Uterus (tissue), 4 donors: ENCODE results near the gene ETV3L. TPM values are rescaled to one million over a fixed set of nuclear protein-coding genes. Genes with fewer than 3 reads are reported as not detected.

ENCODE experiments used
- DNase-seq, 2 donors: peaks; one replicate each; pipeline ENCODE4 v3.0.0-alpha.2; 2019 to 2020
- H3K27ac ChIP-seq, 2 donors: fragments of 200-600 bp; sonication (generic); 1 replicate in 1 of 2; 2 replicates in 1 of 2; pipeline ENCODE4 v1.5.1; 2016 to 2018
- H3K27me3 ChIP-seq, 2 donors: fragments of 200-600 bp; sonication (generic); one replicate each; pipeline ENCODE4 v1.5.1; 2018 to 2019; ENCODE audit warnings: control low read depth in 1 of 2
- H3K36me3 ChIP-seq, 2 donors: fragments of 200-600 bp; sonication (generic); one replicate each; pipeline ENCODE4 v1.5.1; 2019; ENCODE audit warnings: control low read depth in 1 of 2
- H3K4me1 ChIP-seq, 2 donors: fragments of 200-600 bp; sonication (generic); one replicate each; pipeline ENCODE4 v1.5.1; 2018 to 2019; ENCODE audit warnings: control low read depth in 1 of 2
- H3K4me3 ChIP-seq, 2 donors: fragments of 200-600 bp; sonication (generic); 1 replicate in 1 of 2; 2 replicates in 1 of 2; pipeline ENCODE4 v1.5.1; 2018 to 2019; ENCODE audit warnings: mild to moderate bottlenecking in 1 of 2
- H3K9me3 ChIP-seq, 2 donors: fragments of 200-600 bp; sonication (generic); one replicate each; pipeline ENCODE4 v1.5.1; 2019; ENCODE audit warnings: control low read depth in 1 of 2
- POLR2A ChIP-seq, 2 donors: fragments of 450-650 bp; IDR thresholded peaks; one replicate each; pipeline ENCODE4 v1.6.1; 2016; ENCODE audit warnings: antibody characterized with exemption in 2 of 2, mild to moderate bottlenecking in 1 of 2, moderate library complexity in 1 of 2
- intact Hi-C: fragments of 100-400 bp; cut with DNase I; formaldehyde crosslinking; loops from one replicate; pipeline ENCODE4 v1.15.1; 2023; ENCODE audit warnings: low total_unique reads
- total RNA-seq, 4 donors: library from RNA; depleted of rRNA in 3 of 4; stranded (reverse); fragments of >200 nt in 3 of 4; gene quantifications; one replicate each; pipeline versions ENCODE4 v1.1.0 to v1.2.4, GENCODE V29; 2014 to 2023
- TF ChIP-seq, protein P1 (sequence below), 4 experiments: fragments of 200-600 bp in 2 of 4; fragments of 450-650 bp in 2 of 4; sonication (generic) in 2 of 4; IDR thresholded peaks; one replicate each; pipeline ENCODE4 v1.5.1; 2016 to 2019; ENCODE audit warnings: antibody characterized with exemption in 4 of 4, mild to moderate bottlenecking in 2 of 4, moderate library complexity in 1 of 4
- donor health status: DM: yes; HTN: yes; CAD: no.

The ETV3L gene
- total RNA-seq, 4 donors from 2014 or later: not detected

- no peaks in the 10 kb centered on the region for H3K9me3 ChIP-seq
- peaks cover 0 to 10% of the 10 kb centered on the region in 2 donors for H3K4me1 ChIP-seq
- no peak for DNase-seq
- TF ChIP-seq POLR2A (IDR thresholded peaks at IDR 0.05): no peak
- TF ChIP-seq, protein P1, sequence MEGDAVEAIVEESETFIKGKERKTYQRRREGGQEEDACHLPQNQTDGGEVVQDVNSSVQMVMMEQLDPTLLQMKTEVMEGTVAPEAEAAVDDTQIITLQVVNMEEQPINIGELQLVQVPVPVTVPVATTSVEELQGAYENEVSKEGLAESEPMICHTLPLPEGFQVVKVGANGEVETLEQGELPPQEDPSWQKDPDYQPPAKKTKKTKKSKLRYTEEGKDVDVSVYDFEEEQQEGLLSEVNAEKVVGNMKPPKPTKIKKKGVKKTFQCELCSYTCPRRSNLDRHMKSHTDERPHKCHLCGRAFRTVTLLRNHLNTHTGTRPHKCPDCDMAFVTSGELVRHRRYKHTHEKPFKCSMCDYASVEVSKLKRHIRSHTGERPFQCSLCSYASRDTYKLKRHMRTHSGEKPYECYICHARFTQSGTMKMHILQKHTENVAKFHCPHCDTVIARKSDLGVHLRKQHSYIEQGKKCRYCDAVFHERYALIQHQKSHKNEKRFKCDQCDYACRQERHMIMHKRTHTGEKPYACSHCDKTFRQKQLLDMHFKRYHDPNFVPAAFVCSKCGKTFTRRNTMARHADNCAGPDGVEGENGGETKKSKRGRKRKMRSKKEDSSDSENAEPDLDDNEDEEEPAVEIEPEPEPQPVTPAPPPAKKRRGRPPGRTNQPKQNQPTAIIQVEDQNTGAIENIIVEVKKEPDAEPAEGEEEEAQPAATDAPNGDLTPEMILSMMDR (IDR thresholded peaks at IDR 0.05): no peak
- H3K27me3 ChIP-seq: no peaks in the 10 kb centered on the region
- H3K36me3 ChIP-seq: no peaks in the 10 kb centered on the region
- no peak overlapping the region for H3K4me3 ChIP-seq
- no peak overlapping the region for H3K27ac ChIP-seq
- intact Hi-C loops: no loop called here
Measured at GRCh38 chr1:157136133-157136532, 36.5 kb upstream of the ETV3L start.

- Histone ChIP-seq H3K27ac (no peak overlapping the region), H3K4me3 (no peak overlapping the region), H3K36me3 (no peaks in the 10 kb centered on the region), H3K9me3 (no peaks in the 10 kb centered on the region), H3K27me3 (no peaks in the 10 kb centered on the region), H3K4me1 (peaks cover 0 to 10% of the 10 kb centered on the region in 2 donors)
- TF ChIP-seq, protein P1 (IDR thresholded peaks at IDR 0.05): no peak
- TF ChIP-seq POLR2A (IDR thresholded peaks at IDR 0.05): no peak
- intact Hi-C loops: no loop called here
- no peak for DNase-seq
Measured at GRCh38 chr1:157135646-157136045, 36.0 kb upstream of the ETV3L start.

DNA sequence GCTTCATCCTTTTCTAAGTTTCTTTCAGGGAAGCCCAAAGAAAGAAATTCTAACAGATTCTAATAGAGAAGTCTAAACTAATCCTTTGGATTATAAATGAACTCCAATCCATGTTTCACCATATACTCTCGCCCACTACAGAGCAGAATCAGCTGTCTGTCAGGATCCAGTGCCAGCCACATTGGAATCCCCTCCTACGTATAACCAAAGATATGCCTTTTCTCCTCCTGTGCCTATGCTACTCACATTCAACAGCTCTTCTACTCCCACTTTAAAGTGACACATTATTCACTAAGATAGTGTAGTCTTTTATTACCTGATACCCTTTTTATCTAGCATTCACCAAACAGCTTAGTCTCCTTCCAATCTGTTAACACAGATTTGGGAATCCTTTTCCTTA lies 35.5 kb upstream of the ETV3L start:
- Histone ChIP-seq H3K36me3 (no peaks in the 10 kb centered on the region), H3K4me1 (peaks cover 0 to 10% of the 10 kb centered on the region in 2 donors), H3K27me3 (no peaks in the 10 kb centered on the region), H3K27ac (no peak overlapping the region), H3K9me3 (no peaks in the 10 kb centered on the region), H3K4me3 (no peak overlapping the region)
- no peak for DNase-seq
- intact Hi-C loops: no loop called here
- TF ChIP-seq, protein P1 (IDR thresholded peaks at IDR 0.05): no peak
- no peak for TF ChIP-seq POLR2A (IDR thresholded peaks at IDR 0.05)

GRCh38 chr1:157134442-157134841 lies 34.8 kb upstream of the ETV3L start:
- no peak overlapping the region for H3K4me3 ChIP-seq
- H3K27ac ChIP-seq: no peak overlapping the region
- H3K27me3 ChIP-seq: no peaks in the 10 kb centered on the region
- no peaks in the 10 kb centered on the region for H3K36me3 ChIP-seq
- TF ChIP-seq, protein P1 (IDR thresholded peaks at IDR 0.05): no peak
- TF ChIP-seq POLR2A (IDR thresholded peaks at IDR 0.05): no peak
- intact Hi-C loops: no loop called here
- H3K4me1 ChIP-seq: peaks cover 0 to 10% of the 10 kb centered on the region in 2 donors
- no peaks in the 10 kb centered on the region for H3K9me3 ChIP-seq
- no peak for DNase-seq

DNA sequence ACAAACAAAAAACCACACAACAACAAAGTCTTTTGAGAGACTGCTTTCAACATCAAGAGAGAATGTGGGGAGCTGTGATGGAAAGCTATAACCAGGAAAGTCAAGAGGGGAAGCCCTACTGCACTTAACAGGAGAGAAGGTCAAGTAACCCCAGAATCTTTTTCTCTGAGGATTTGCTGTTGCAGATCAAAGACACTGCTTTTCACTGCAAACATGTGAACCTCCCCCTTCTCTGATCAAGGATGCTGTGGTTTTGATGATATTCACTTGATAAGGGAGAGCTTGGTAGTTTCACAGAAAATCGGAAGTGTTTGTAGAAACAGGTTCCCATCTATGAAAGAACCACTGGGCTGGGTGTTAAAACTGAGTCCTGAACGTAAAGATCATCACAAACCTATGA lies 33.8 kb upstream of the ETV3L start:
- no peak for TF ChIP-seq POLR2A (IDR thresholded peaks at IDR 0.05)
- TF ChIP-seq, protein P1 (IDR thresholded peaks at IDR 0.05): no peak
- Histone ChIP-seq H3K27me3 (no peaks in the 10 kb centered on the region), H3K4me1 (peaks cover 0 to 10% of the 10 kb centered on the region in 2 donors), H3K27ac (no peak overlapping the region), H3K9me3 (no peaks in the 10 kb centered on the region), H3K4me3 (no peak overlapping the region), H3K36me3 (no peaks in the 10 kb centered on the region)
- no peak for DNase-seq
- intact Hi-C loops: no loop called here
